T-cell (primary cell): ENCODE data around the gene TMEM259. TPM values are rescaled to one million over a fixed set of nuclear protein-coding genes. Genes with fewer than 3 reads are reported as not detected.
A peak's percentile ranks its signal among the peaks of the same experiment; 100 is the strongest.

Experiments used
- ATAC-seq, 4 experiments: fragments of 200-7000 bp in 3 of 4; fragments of 150-1000 bp in 1 of 4; cut with Tn5 transposase; replicated peaks in 1 of 4; 1 replicate in 3 of 4; 2 replicates in 1 of 4; pipeline ENCODE4 v1.10.0; 2021; ENCODE audit warnings: moderate library complexity in 3 of 4, mild to moderate bottlenecking in 2 of 4, moderate number of reproducible peaks in 1 of 4
- CTCF ChIA-PET, 2 donors: fragments of 300-600 bp; sonication (Branson Sonifier 250); formaldehyde crosslinking; loops; one replicate each; lab custom pipeline; 2022; ENCODE audit warnings: antibody characterized with exemption in 2 of 2; lab: Charles Lee
- POLR2A ChIA-PET, 2 donors: fragments of 300-600 bp; sonication (Branson Sonifier 250); formaldehyde crosslinking; loops; one replicate each; lab custom pipeline; 2022; ENCODE audit warnings: antibody characterized with exemption in 2 of 2; lab: Charles Lee
- DNase-seq, 35 experiments: peaks; one replicate each; pipeline versions ENCODE4 v3.0.0 to v3.0.0-alpha.2; 2013 to 2023
- H3K27ac ChIP-seq: one replicate; pipeline ENCODE4 v1.5.1; 2013; ENCODE audit warnings: low read length
- H3K27me3 ChIP-seq, 2 experiments: replicated peaks in 1 of 2; 1 replicate in 1 of 2; 2 replicates in 1 of 2; pipeline versions ENCODE4 v1.6.1 to v1.7.0; 2013; ENCODE audit warnings: low read length in 1 of 2, mixed read lengths in 1 of 2; ENCODE audit not compliant: control insufficient read depth in 2 of 2, insufficient read depth in 2 of 2; ENCODE audit errors: extremely low read depth in 1 of 2
- H3K36me3 ChIP-seq, 2 donors: 1 replicate in 1 of 2; 2 replicates in 1 of 2; pipeline versions ENCODE4 v1.6.1 to v1.7.0; 2013; ENCODE audit warnings: low read length in 1 of 2; ENCODE audit not compliant: control insufficient read depth in 2 of 2, insufficient read depth in 1 of 2; ENCODE audit errors: extremely low read depth in 1 of 2
- H3K4me1 ChIP-seq, 2 experiments: 1 replicate in 1 of 2; 2 replicates in 1 of 2; pipeline versions ENCODE4 v1.6.1 to v1.7.0; 2013; ENCODE audit warnings: low read length in 2 of 2, mixed read lengths in 1 of 2; ENCODE audit not compliant: insufficient read depth in 2 of 2, control insufficient read depth in 1 of 2; ENCODE audit errors: extremely low read depth in 1 of 2
- H3K4me3 ChIP-seq, 2 donors: 1 replicate in 1 of 2; 2 replicates in 1 of 2; pipeline versions ENCODE4 v1.5.1 to v1.7.0; 2013; ENCODE audit warnings: mild to moderate bottlenecking in 2 of 2, low read length in 1 of 2, moderate library complexity in 1 of 2; ENCODE audit not compliant: control insufficient read depth in 1 of 2; ENCODE audit errors: extremely low read depth in 1 of 2
- H3K9me3 ChIP-seq: 2 replicates; pipeline ENCODE4 v1.7.0; 2013
- H3K27ac Mint-ChIP-seq, 2 donors: one replicate each; pipeline ENCODE4 v1.8.0; 2020 to 2021; ENCODE audit warnings: mild to moderate bottlenecking in 2 of 2, mixed read lengths in 2 of 2
- H3K27me3 Mint-ChIP-seq, 2 donors: one replicate each; pipeline ENCODE4 v1.8.0; 2021 to 2022; ENCODE audit warnings: mixed read lengths in 2 of 2
- H3K36me3 Mint-ChIP-seq: one replicate; pipeline ENCODE4 v1.8.0; 2021; ENCODE audit warnings: mixed read lengths
- H3K4me1 Mint-ChIP-seq, 3 donors: one replicate each; pipeline ENCODE4 v1.8.0; 2020 to 2022; ENCODE audit warnings: mixed read lengths in 3 of 3, mild to moderate bottlenecking in 1 of 3
- H3K4me3 Mint-ChIP-seq, 3 donors: one replicate each; pipeline ENCODE4 v1.8.0; 2020 to 2022; ENCODE audit warnings: mild to moderate bottlenecking in 3 of 3, mixed read lengths in 3 of 3, moderate library complexity in 3 of 3
- H3K9me3 Mint-ChIP-seq, 3 donors: one replicate each; pipeline ENCODE4 v1.8.0; 2020 to 2022; ENCODE audit warnings: mixed read lengths in 3 of 3
- WGBS: methylation state at CpG from one replicate; pipeline ENCODE4 v1.1.5; 2013; ENCODE audit warnings: missing lambda C conversion rate; ENCODE audit not compliant: insufficient coverage; 5-methylcytosine and 5-hydroxymethylcytosine counted together
- total RNA-seq, 35 experiments: library from RNA in 6 of 35; stranded (reverse) in 6 of 35; fragments of 120-200 nt in 1 of 35; gene quantifications; one replicate each; pipeline versions ENCODE4 v1.2.1 to v1.2.4 and lab custom pipeline; 2013 to 2026

The TMEM259 gene
- total RNA-seq, 5 donors from 2014 or later (not counting 1 experiment from before 2014, with no cell fraction given): 319 to 423 (median 372) TPM

GRCh38 chr19:982567-983170 is 38.3 kb downstream of the TMEM259 start:
- H3K27me3 ChIP-seq: peaks cover 0 to 5% of the 10 kb centered on the region in 2 experiments
- H3K36me3 Mint-ChIP-seq: peaks cover 10% of the 10 kb centered on the region
- H3K4me3 Mint-ChIP-seq: peak overlapping the region in 1 of 3 donors; percentile 29
- no peaks in the 10 kb centered on the region for H3K9me3 Mint-ChIP-seq
- under 1% methylated on average over 36 of the region's 46 CpGs for WGBS
- no peaks in the 10 kb centered on the region for H3K9me3 ChIP-seq
- ATAC-seq (peak; percentile 75 to 82 (median 78)), DNase-seq (peak in 33 of 35 experiments; percentile 31 to 87 (median 60))
- H3K27ac ChIP-seq: no peak overlapping the region
- CTCF ChIA-PET: interaction anchor here in 1 of 2 donors (1.2 to 2.1 kb wide), 2 partner anchors 60 to 605 kb away, joined by 4 to 25 read pairs; no protein-coding TSS in a partner anchor
- H3K27me3 Mint-ChIP-seq: no peaks in the 10 kb centered on the region
- H3K36me3 ChIP-seq: peaks cover 4 to 12% of the 10 kb centered on the region in 2 donors
- POLR2A ChIA-PET: no interaction called here
- peaks cover 10 to 29% of the 10 kb centered on the region in 2 experiments for H3K4me1 ChIP-seq
- no peak overlapping the region for H3K4me3 ChIP-seq
- no peak overlapping the region for H3K27ac Mint-ChIP-seq
- H3K4me1 Mint-ChIP-seq: peaks cover 13 to 19% (median 17%) of the 10 kb centered on the region in 3 donors

GRCh38 chr19:980133-980998 is 40.6 kb downstream of the TMEM259 start:
- Histone ChIP-seq H3K27ac (no peak overlapping the region), H3K4me1 (peaks cover 10 to 29% of the 10 kb centered on the region in 2 experiments), H3K27me3 (peaks cover 0 to 5% of the 10 kb centered on the region in 2 experiments), H3K9me3 (no peaks in the 10 kb centered on the region), H3K4me3 (no peak overlapping the region), H3K36me3 (no peaks in the 10 kb centered on the region)
- Mint-ChIP-seq H3K4me1 (peaks cover 12 to 15% (median 13%) of the 10 kb centered on the region in 3 donors), H3K27ac (no peak overlapping the region), H3K27me3 (no peaks in the 10 kb centered on the region), H3K9me3 (no peaks in the 10 kb centered on the region), H3K36me3 (no peaks in the 10 kb centered on the region), H3K4me3 (no peak overlapping the region)
- WGBS: 76% methylated on average over 21 of the region's 32 CpGs
- CTCF ChIA-PET: interaction anchor here in 1 of 2 donors (0.5 kb wide), 1 partner anchor 21 kb away, joined by 6 read pairs; no protein-coding TSS in a partner anchor
- DNase-seq (no peak), ATAC-seq (no peak)
- POLR2A ChIA-PET: no interaction called here

- Mint-ChIP-seq H3K9me3 (no peaks in the 10 kb centered on the region), H3K4me1 (peaks cover 3 to 7% (median 6%) of the 10 kb centered on the region in 3 donors), H3K36me3 (no peaks in the 10 kb centered on the region), H3K27ac (no peak overlapping the region), H3K4me3 (no peak overlapping the region), H3K27me3 (no peaks in the 10 kb centered on the region)
- WGBS: 77% methylated on average over 9 of the region's 19 CpGs
- Histone ChIP-seq H3K27me3 (peaks cover 0 to 5% of the 10 kb centered on the region in 2 experiments), H3K4me1 (peaks cover 5 to 18% of the 10 kb centered on the region in 2 experiments), H3K4me3 (no peak overlapping the region), H3K27ac (no peak overlapping the region), H3K36me3 (no peaks in the 10 kb centered on the region), H3K9me3 (no peaks in the 10 kb centered on the region)
- DNase-seq: no peak
- POLR2A ChIA-PET: no interaction called here
- no peak for ATAC-seq
- CTCF ChIA-PET: no interaction called here
These were observed 41.6 kb downstream of the TMEM259 start for GRCh38 chr19:979318-979741.

- 93% methylated on average over 10 of the region's 24 CpGs for WGBS
- peaks cover 5% of the 10 kb centered on the region for H3K36me3 Mint-ChIP-seq
- ChIA-PET POLR2A (no interaction called here), CTCF (no interaction called here)
- H3K9me3 ChIP-seq: no peaks in the 10 kb centered on the region
- H3K4me3 Mint-ChIP-seq: no peak overlapping the region
- no peak for DNase-seq
- H3K9me3 Mint-ChIP-seq: no peaks in the 10 kb centered on the region
- H3K27ac ChIP-seq: no peak overlapping the region
- no peaks in the 10 kb centered on the region for H3K36me3 ChIP-seq
- H3K27ac Mint-ChIP-seq: no peak overlapping the region
- no peak overlapping the region for H3K4me3 ChIP-seq
- H3K4me1 Mint-ChIP-seq: no peaks in the 10 kb centered on the region
- H3K27me3 ChIP-seq: peaks cover 0 to 5% of the 10 kb centered on the region in 2 experiments
- H3K4me1 ChIP-seq: no peaks in the 10 kb centered on the region
- H3K27me3 Mint-ChIP-seq: no peaks in the 10 kb centered on the region
- no peak for ATAC-seq
These were observed 43.9 kb downstream of the TMEM259 start for GRCh38 chr19:977058-977464.

- ChIA-PET CTCF (no interaction called here), POLR2A (interaction anchor here in 1 of 2 donors (0.6 kb wide), 1 partner anchor 11 kb away, joined by 4 read pairs; no protein-coding TSS in a partner anchor)
- ATAC-seq: no peak
- no peaks in the 10 kb centered on the region for H3K27me3 Mint-ChIP-seq
- H3K27ac Mint-ChIP-seq: no peak overlapping the region
- Histone ChIP-seq H3K4me3 (no peak overlapping the region), H3K9me3 (no peaks in the 10 kb centered on the region), H3K4me1 (no peaks in the 10 kb centered on the region), H3K36me3 (peaks cover 0 to under 1% of the 10 kb centered on the region in 2 donors), H3K27me3 (peaks cover 0 to 5% of the 10 kb centered on the region in 2 experiments), H3K27ac (no peak overlapping the region)
- H3K36me3 Mint-ChIP-seq: peaks cover 5% of the 10 kb centered on the region
- DNase-seq: no peak
- H3K9me3 Mint-ChIP-seq: no peaks in the 10 kb centered on the region
- WGBS: 100% methylated on average over 5 of the region's 10 CpGs
- H3K4me1 Mint-ChIP-seq: no peaks in the 10 kb centered on the region
- no peak overlapping the region for H3K4me3 Mint-ChIP-seq
These were observed 44.4 kb downstream of the TMEM259 start for GRCh38 chr19:976476-976875.

- Histone ChIP-seq H3K36me3 (peaks cover 4 to 8% of the 10 kb centered on the region in 2 donors), H3K9me3 (no peaks in the 10 kb centered on the region), H3K4me1 (no peaks in the 10 kb centered on the region), H3K4me3 (no peak overlapping the region), H3K27me3 (peaks cover 0 to 5% of the 10 kb centered on the region in 2 experiments), H3K27ac (no peak overlapping the region)
- Mint-ChIP-seq H3K36me3 (peaks cover 13% of the 10 kb centered on the region), H3K9me3 (peaks cover 0 to 5% (median 0%) of the 10 kb centered on the region in 3 donors), H3K4me1 (no peaks in the 10 kb centered on the region), H3K27me3 (no peaks in the 10 kb centered on the region), H3K27ac (no peak overlapping the region), H3K4me3 (no peak overlapping the region)
- WGBS: 89% methylated on average over 34 of the region's 37 CpGs
- ATAC-seq (no peak), DNase-seq (no peak)
- CTCF ChIA-PET: no interaction called here
- POLR2A ChIA-PET: no interaction called here
These were observed 46.2 kb downstream of the TMEM259 start for GRCh38 chr19:974564-975257.
